ENCODE data around the gene ZDHHC14.

The ZDHHC14 gene

DNA sequence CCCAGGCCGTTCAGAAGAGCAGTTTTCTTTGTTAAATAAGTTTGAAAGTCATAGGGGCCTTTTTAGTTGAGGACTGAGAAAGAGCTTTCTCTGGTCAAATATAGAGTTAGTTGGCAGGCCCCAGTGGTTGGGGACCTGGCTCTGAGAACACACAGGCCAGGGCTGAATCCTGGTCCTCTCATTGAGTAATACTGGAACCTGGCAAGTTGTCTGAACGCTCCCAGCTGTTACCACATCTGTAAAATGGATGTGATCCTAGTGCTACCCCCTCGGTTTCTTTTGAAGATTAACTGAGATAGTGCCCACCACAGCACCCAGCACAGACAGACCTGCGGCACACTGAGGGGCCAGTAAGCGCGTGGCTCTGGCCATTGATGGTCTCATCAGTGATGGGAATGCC is 215.5 kb downstream of the ZDHHC14 start:
- DNase-seq (ENCODE audit: low read depth in 2 of 2), result no peak

GRCh38 chr6:157596886-157597285 is 215.9 kb downstream of the ZDHHC14 start:
- DNase-seq (ENCODE audit: low read depth in 2 of 2), result no peak

GRCh38 chr6:157597461-157598312 is 216.7 kb downstream of the ZDHHC14 start:
- no peak for DNase-seq (ENCODE audit: low read depth in 2 of 2)

DNA sequence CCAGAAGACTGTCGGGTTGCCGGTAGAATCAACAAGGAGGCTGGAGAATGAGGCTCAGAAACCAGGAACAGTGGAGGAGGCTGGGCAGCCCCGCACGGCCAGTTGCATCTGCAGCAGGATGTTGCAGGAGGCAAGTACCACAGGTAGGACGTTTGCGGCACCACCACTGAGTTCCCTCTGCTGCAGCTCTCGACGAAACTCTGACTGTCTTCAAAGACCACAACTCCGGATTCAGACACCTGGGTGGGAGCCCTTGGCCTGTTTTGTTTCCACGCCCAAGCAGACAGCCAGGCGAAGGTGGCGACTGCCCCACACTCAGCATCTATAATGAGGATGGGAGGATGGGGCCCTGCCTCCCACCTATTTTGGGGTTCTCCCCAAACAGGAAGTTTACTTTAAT is 218.2 kb downstream of the ZDHHC14 start:
- no peak for DNase-seq (ENCODE audit: low read depth in 2 of 2)

- DNase-seq (ENCODE audit: low read depth in 2 of 2), result no peak
Observed at GRCh38 chr6:157600807-157601206, 219.8 kb downstream of the ZDHHC14 start.

GRCh38 chr6:157602521-157603295 is 221.7 kb downstream of the ZDHHC14 start:
- no peak for DNase-seq (ENCODE audit: low read depth in 2 of 2)

- DNase-seq (ENCODE audit: low read depth in 2 of 2), result no peak
Observed at GRCh38 chr6:157603314-157603940, 222.4 kb downstream of the ZDHHC14 start.

DNA sequence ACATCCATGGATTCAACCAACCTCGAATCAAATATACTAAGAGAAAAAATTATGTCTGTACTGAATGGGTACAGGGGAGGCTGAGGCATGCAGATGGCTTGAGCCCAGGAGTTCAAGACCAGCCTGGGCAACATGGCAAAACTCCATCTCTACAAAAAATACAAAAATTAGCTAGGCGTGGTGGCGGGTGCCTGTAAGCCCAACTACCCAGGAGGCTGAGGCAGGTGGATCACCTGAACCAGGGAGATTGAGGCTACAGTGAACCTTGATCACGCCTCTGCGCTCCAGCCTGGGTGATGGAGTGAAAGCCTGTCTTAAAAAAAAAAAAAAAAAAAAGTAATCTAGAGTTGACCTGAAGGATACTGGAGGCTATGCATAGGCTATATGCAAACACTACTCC is 223.0 kb downstream of the ZDHHC14 start:
- no peak for DNase-seq (ENCODE audit: low read depth in 2 of 2)

DNA sequence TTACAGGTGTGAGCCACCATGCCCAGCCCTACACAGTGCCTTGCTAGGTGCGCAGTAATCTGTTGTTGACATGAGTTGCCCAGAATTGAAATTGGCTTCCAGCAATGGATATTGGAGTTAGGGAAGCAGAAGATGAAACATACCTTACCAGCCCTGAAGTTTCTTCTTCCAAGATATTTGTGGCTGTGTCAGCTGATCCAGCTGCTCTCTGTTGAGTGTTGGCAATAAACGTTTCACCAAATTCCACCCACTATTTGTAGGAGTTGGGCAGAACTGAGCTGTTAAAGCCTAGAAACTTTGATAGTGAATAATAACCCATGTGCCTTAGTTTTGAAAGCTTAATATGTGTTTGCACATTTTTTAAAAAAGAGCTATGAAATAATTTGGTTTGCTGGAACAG is 223.8 kb downstream of the ZDHHC14 start:
- DNase-seq (ENCODE audit: low read depth in 2 of 2), result no peak

DNA sequence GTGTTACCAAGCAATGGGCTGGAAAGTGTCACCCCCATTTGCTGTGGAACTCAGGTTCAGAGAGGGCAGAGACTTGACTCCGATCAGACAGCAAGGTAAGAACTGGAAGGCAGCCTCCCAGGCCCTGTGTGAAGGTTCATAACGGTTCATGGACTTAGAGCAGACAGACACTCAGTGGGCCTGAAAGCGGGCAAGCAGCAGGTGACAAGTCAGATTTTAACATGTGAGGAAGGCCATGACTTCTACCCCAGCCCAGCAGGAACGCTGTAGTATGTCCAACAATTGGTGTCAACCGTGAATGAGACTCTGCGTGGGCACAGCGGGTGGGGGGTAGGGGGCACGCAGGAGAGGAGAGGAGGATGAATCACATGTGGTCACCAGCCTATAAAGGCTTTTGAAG is 224.5 kb downstream of the ZDHHC14 start:
- no peak for DNase-seq (ENCODE audit: low read depth in 2 of 2)

DNA sequence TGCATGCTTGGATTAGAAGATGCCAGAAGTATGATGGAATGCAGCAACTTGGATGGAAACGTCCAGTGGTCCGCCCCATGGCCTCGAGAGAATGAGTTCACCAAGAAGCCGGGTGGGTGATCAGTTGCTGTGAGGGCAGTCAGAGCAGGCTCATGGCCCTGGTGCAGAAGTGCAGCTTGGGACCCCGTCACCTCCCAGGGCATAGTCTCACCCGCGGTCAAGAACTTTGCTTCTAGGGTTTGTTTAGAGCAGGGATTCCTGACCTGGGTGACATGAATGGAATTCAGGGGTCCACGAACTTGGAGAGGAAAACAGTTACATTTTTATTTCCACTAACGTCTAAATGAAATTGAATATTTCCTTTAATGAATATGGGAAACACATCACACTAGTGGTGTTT is 225.5 kb downstream of the ZDHHC14 start:
- no peak for DNase-seq (ENCODE audit: low read depth in 2 of 2)

GRCh38 chr6:157607317-157608109 is 226.5 kb downstream of the ZDHHC14 start:
- DNase-seq (ENCODE audit: low read depth in 2 of 2), result no peak

- DNase-seq (ENCODE audit: low read depth in 2 of 2), result no peak
Observed at GRCh38 chr6:157608221-157609075, 227.5 kb downstream of the ZDHHC14 start.

GRCh38 chr6:157609117-157609516 is 228.1 kb downstream of the ZDHHC14 start:
- no peak for DNase-seq (ENCODE audit: low read depth in 2 of 2)

- DNase-seq (ENCODE audit: low read depth in 2 of 2), result no peak
Observed at GRCh38 chr6:157609556-157609955, 228.6 kb downstream of the ZDHHC14 start.

DNA sequence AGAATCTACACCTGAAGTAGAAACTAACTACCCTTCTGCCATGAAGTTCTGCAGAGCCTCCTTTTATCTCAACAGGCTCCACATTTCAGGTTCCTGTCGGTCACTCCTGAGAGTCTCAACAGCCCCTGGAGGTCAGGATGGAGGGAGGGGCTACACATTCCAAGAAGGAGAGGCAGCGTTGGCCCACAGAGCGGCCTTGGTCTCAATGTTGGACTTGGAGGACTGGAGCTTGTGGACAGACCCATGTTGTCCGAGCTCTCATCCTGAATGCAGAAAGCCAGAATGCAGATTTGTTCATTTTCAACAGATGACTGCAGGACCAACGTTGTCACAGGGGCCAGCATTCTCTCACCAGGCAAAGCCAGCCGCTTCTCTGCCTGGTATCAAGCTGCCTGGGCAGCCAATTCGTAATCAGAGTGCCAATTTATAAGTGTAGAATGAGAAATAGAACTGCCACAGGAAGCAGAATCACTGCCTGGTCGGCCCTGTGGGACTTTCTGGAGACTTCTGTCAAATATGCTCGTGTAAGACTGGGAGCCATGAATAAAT is 229.5 kb downstream of the ZDHHC14 start:
- DNase-seq (ENCODE audit: low read depth in 2 of 2), result no peak

DNA sequence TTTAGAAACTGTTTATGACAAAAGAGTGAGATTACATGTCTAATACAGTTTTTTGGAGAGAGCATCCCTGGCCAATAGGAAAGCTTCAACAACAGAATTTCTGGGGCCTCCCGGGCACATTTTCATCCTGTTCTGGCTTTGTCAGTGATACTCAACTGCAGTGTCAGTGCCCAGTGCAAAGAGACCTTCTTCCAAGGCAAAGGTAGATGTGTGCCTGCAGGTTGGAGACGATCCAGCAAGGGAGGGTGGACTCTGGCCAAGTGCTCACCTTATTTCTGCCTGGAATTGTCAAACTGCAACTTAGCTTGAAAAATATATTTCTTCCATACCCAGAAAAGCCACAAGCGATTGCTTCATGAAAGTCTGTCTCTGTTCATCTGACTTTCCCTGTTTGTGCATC is 230.4 kb downstream of the ZDHHC14 start:
- no peak for DNase-seq (ENCODE audit: low read depth in 2 of 2)

- DNase-seq (ENCODE audit: low read depth in 2 of 2), result no peak
Observed at GRCh38 chr6:157613011-157613522, 232.1 kb downstream of the ZDHHC14 start.

GRCh38 chr6:157614026-157614568 is 233.1 kb downstream of the ZDHHC14 start:
- no peak for DNase-seq (ENCODE audit: low read depth in 2 of 2)

- no peak for DNase-seq (ENCODE audit: low read depth in 2 of 2)
Observed at GRCh38 chr6:157615420-157615769, 234.4 kb downstream of the ZDHHC14 start.
